Loucy (cell line): ENCODE measurements around the gene NHLRC4.

Experiments used
- EZH2phosphoT487 ChIP-seq: fragments of 200-600 bp; IDR thresholded peaks from 2 replicates; pipeline ENCODE4 v1.6.1; 2018; ENCODE audit warnings: antibody characterized with exemption, mild to moderate bottlenecking, moderate library complexity, borderline replicate concordance
- TF ChIP-seq, protein P1 (sequence below): fragments of 200-600 bp; sonication (generic); conservative IDR thresholded peaks from 2 replicates; pipeline ENCODE4 v1.5.1; 2014; ENCODE audit warnings: mild to moderate bottlenecking, antibody characterized with exemption, low read length

GRCh38 chr16:586047-586644 lies 19.3 kb downstream of the NHLRC4 start:
- TF ChIP-seq, protein P1, sequence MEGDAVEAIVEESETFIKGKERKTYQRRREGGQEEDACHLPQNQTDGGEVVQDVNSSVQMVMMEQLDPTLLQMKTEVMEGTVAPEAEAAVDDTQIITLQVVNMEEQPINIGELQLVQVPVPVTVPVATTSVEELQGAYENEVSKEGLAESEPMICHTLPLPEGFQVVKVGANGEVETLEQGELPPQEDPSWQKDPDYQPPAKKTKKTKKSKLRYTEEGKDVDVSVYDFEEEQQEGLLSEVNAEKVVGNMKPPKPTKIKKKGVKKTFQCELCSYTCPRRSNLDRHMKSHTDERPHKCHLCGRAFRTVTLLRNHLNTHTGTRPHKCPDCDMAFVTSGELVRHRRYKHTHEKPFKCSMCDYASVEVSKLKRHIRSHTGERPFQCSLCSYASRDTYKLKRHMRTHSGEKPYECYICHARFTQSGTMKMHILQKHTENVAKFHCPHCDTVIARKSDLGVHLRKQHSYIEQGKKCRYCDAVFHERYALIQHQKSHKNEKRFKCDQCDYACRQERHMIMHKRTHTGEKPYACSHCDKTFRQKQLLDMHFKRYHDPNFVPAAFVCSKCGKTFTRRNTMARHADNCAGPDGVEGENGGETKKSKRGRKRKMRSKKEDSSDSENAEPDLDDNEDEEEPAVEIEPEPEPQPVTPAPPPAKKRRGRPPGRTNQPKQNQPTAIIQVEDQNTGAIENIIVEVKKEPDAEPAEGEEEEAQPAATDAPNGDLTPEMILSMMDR: no peak
- TF ChIP-seq EZH2phosphoT487: no peak
